GM18858 (cell line): Measurements from ENCODE around the gene SPON1.
"Not testable (repeated sequence)": the region's sequence is repeated elsewhere in the genome, so short reads cannot be mapped to it uniquely, and the experiment has no call there.

Source experiments
- ATAC-seq: cut with Tn5 transposase; IDR thresholded peaks from one replicate; pipeline ENCODE4 v1.9.1; 2021; ENCODE audit not compliant: unreplicated experiment

Gene SPON1

DNA sequence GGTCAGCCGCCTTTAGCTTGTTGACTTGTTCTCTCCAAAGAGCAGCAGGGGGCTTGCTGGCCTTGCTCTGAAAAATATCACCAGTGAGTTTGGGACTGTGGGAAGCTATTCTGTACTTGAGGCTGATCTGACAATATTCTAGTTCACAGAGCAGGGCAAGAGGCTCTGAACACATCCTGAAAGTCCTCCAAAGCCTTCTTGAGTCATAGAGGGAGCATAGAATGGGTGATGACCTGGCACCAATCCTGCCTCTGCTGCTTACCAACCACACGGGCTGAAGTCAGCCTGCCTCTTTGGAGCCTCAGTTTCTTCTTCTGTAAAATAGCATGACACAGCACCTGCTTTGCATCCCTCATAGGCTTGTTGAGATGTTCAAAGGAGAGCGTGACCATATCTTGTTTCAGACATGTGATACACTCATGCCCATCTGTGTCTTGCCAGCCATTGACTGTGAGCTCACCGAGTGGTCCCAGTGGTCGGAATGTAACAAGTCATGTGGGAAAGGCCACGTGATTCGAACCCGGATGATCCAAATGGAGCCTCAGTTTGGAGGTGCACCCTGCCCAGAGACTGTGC, 299.8 kb downstream of the SPON1 start:
- ATAC-seq: no peak

DNA sequence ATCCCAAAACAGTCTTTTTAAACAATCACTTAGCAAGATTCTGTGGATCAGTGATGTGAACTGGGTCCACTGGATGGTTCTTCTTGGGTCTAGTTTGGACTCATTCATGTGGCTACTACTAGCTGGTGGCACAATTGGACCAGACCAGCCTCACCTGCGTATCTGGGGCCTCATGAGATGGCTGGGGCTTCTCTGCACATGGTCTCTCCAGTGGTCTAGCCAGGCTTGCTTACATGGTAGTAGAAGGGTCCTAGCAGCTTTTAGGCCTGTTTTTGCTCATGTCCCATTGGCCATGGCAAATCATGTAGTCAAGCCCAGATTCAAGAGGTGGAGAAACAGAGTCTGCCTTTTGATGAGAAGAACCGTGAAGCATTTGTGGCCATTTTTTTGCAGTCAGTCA, 302.4 kb downstream of the SPON1 start:
- no peak for ATAC-seq

- ATAC-seq: no peak
Observed at GRCh38 chr11:14266622-14267021, 304.1 kb downstream of the SPON1 start.

DNA sequence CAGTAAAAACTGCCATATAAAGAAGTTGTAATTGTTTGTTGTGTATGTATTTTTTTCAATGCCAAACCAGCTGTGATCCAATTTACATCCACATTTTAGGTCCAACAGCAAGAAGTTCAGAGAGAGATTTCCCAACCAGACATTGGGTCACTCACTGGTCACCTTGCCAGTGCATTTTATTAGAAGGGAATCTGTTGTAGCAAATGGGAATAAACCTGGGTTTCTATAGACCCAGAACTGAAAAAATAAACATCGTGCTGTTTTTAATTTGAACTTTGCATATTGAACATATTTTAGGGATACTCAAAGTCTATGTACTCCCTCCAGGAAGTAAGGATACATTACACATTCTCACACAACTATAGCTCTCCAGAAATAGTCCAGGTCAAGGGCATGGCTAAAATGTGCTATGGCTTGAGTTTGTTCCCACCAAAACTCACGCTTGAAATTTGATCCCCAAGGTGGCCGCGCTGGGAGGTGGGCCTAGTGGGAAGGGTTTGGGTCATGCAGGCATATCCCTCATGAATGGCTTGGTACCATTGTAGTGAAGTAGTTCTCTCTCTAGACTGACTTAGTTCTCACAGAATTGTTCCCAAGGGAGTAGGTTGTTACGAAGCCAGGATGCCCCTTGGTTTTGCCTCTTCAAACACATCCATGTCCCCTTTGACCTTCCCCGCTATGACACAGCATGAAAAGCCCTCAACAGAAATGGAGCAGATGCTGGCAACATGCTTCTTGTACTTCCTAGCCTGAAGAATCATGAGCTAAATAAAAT, 305.5 kb downstream of the SPON1 start:
- ATAC-seq: no peak

GRCh38 chr11:14269692-14270573, 307.4 kb downstream of the SPON1 start:
- peak; percentile 32 for ATAC-seq

- ATAC-seq: peak; percentile 58
Observed at GRCh38 chr11:14270690-14271542, 308.4 kb downstream of the SPON1 start.

DNA sequence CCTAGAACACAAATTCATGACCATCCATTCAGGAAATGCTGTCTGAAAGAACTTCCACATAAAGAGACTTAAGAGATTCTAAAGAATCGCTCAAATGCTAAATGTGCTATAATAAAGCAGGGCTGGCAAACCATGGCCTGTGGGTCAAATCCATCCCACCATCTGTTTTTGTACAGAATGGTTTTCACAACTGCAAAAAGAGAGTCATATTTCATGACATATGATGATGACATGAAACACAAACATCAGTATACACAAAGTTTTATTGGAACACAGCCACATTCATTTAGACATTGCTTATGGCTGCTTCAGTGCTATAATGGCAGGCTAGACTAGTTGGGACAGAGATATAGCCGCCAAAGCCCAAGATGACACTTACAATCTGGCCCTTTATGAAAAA, 311.4 kb downstream of the SPON1 start:
- no peak for ATAC-seq

- no peak for ATAC-seq
Observed at GRCh38 chr11:14275076-14275475, 312.6 kb downstream of the SPON1 start.

DNA sequence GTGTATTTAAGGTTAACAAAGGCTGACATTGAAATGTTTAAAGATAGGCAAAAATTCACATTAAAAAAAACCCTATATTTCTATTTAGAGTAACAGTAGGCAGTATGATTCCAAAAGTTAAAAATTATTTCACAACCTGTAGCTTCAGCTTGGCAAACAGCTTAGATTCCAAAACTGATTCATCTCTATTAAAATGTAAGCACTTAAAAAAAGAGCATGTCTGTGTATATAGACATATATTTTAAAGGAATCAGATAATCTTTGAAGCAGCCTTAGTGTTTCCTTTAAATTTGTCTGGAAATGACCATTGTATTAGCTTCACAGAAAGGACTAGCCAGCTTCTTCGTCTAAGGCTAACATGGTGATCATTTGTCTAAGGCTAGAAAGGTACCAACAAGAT, 316.3 kb downstream of the SPON1 start:
- not testable (repeated sequence) for ATAC-seq

DNA sequence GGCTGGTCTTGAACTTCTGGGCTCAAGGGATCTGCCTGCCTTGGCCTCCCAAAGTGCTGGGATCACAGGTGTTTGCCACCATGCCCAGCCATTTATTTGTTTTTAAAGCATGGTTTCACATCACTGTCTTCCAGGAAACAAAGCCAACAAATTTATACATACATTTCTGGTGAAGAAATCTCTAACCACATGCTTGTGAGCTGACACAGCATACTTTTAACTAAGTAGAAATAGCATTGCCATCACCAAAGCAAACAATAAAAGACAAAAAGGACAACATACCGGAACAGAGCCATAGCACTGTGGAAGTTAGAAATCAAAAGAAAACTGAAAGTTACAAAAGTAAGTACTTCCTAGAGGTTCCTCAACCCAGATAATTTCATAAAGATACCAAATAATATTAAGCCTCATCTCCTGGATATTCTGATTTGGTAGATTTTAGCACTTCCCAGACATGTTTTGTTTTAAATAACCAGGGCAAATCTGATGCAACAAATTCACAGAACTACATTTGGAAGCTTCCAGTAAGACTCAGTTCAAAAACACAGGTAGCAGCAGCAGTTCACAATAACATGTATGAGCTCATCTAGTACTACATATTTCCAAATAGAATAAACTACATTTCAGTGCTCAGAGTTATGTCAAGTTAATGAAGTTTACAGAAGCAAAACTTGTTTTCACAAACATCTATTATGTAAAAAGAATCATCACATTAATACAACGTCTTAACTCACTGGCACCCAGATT, 325.8 kb downstream of the SPON1 start:
- ATAC-seq: no peak

- no peak for ATAC-seq
Observed at GRCh38 chr11:14290422-14290821, 327.9 kb downstream of the SPON1 start.

DNA sequence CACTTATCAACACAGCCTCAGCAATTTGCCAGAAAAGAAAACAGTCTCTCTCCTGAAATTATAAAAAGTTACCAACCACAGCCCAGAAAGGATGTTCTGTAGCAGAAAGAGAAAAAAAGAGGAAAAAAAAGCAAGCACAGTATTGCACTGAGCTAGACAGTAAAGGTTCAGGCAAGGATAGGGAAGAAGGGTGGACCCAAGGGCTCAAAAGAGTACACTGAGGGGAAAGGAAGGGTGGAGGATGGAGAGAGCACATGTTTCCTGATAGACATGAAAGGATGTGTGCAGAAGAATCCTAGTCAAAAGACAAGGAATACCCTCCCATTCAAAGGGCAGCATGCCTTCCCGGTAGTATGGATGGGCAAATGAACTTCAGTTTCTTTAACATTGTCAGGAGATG, 337.4 kb downstream of the SPON1 start:
- no peak for ATAC-seq

DNA sequence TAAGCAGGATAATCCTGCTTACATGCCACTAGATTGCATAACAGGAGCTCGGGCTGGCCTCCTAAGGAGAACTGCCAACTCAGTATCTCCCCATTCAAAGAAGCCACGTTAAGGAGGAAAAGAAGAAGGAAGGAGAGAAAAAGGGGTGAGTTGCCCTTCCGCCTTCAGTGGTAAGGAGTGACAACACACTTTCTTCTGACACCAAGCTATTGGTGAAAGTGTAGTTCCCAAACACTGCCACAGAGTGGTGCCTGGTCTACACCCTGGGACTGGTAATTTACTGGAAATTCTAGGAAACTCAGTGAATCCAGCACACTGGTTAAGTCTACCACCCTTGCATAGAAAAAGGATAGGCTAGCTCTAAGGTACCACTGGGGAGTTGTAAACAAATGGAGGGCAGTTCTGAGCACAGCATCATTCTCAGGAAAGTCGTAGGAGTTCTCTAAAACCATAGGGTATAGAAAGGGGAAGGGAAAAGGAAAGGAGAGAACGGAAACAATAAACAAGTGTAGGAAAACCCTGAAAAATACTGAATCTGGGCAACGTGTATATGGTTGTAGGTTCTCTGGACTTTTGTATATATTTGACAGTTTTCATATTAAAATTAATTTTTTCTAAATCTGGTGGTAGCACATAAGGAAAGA, 338.3 kb downstream of the SPON1 start:
- peak; percentile 72 for ATAC-seq

DNA sequence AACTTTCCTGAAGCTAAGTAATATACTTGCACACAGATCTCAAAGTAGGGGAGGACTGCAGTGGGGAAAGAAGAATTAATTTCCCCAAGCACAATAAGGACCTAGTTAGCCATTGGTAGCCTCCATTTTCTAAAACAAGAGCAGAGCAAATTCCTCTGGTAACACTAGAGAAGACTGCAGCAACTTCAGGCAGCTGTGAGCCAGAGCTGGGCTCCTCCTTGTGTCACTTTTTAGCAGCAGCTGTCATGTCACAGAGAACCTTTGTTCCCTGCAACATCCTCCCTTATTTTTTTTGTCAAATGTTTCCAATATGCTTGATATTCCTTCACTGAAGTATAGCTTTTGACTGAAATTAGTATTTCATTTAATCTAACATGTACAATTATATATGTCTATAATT, 342.1 kb downstream of the SPON1 start:
- no peak for ATAC-seq

- no peak for ATAC-seq
Observed at GRCh38 chr11:14305649-14306048, 343.1 kb downstream of the SPON1 start.

- ATAC-seq: no peak
Observed at GRCh38 chr11:14306481-14306880, 344.0 kb downstream of the SPON1 start.

DNA sequence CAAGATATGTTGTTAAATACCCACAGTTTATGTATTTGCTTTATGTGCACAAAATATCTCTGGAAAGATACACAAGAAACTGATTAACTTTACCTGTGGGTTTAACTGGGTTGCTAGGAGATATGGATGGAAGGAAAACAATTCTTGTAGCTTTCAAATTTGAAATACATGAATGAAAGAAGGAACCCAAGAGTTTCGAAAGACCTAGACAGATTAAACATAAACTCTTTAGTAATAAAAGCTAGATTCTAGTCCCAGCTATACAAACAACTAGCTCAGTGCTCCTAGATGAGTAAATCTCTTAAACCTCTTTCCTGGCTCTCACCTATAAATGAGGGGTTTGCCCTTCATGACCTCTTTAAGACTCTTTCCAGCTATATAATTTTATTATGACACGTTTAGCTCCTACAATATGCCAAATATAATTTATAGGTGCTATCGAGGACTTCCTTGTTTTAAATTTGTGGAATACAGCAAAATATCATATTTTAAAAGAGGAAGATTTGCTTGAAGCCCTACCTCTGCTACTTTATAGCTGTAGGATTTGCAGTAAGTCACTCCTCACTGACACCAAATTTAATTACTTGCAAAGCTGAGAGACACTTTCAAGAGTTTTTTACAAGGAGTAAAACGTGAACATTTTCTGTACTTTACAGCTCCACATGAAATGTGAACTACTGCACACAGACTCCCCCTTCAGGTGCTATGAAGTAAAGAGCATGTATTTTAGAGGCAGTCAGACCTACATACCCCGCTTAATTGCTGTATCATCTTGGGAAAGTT, 345.8 kb downstream of the SPON1 start:
- ATAC-seq: no peak

GRCh38 chr11:14308897-14309387, 346.4 kb downstream of the SPON1 start:
- peak; percentile 35 for ATAC-seq
